DMS79 treated with DMSO at 0.1 percent for 48 hours (cell line): ENCODE data around the gene PTPN14.

Source experiments
- DNase-seq: peaks from one replicate; lab custom pipeline; 2025; lab: John Stamatoyannopoulos, UW

PTPN14 gene

GRCh38 chr1:214330715-214331114 is 220.7 kb downstream of the PTPN14 start:
- no peak for DNase-seq

- DNase-seq = no peak
Measured at GRCh38 chr1:214330222-214330621, 221.2 kb downstream of the PTPN14 start.

GRCh38 chr1:214329470-214330220 is 221.8 kb downstream of the PTPN14 start:
- no peak for DNase-seq

- peak; percentile 29 for DNase-seq
Measured at GRCh38 chr1:214328770-214329469, 222.5 kb downstream of the PTPN14 start.

- no peak for DNase-seq
Measured at GRCh38 chr1:214327514-214327913, 223.9 kb downstream of the PTPN14 start.

- no peak for DNase-seq
Measured at GRCh38 chr1:214326406-214326805, 225.0 kb downstream of the PTPN14 start.

- no peak for DNase-seq
Measured at GRCh38 chr1:214324896-214325800, 226.3 kb downstream of the PTPN14 start.

- no peak for DNase-seq
Measured at GRCh38 chr1:214321705-214322453, 229.5 kb downstream of the PTPN14 start.

- no peak for DNase-seq
Measured at GRCh38 chr1:214319938-214320337, 231.5 kb downstream of the PTPN14 start.

GRCh38 chr1:214318956-214319736 is 232.3 kb downstream of the PTPN14 start:
- no peak for DNase-seq

GRCh38 chr1:214318356-214318755 is 233.0 kb downstream of the PTPN14 start:
- no peak for DNase-seq

- no peak for DNase-seq
Measured at GRCh38 chr1:214317734-214318133, 233.7 kb downstream of the PTPN14 start.

GRCh38 chr1:214317300-214317699 is 234.1 kb downstream of the PTPN14 start:
- DNase-seq = no peak

GRCh38 chr1:214316593-214316992 is 234.8 kb downstream of the PTPN14 start:
- no peak for DNase-seq

- no peak for DNase-seq
Measured at GRCh38 chr1:214314178-214314843, 237.1 kb downstream of the PTPN14 start.

- DNase-seq = no peak
Measured at GRCh38 chr1:214312530-214313051, 238.8 kb downstream of the PTPN14 start.

GRCh38 chr1:214310777-214311690 is 240.4 kb downstream of the PTPN14 start:
- DNase-seq = no peak

GRCh38 chr1:214310010-214310409 is 241.4 kb downstream of the PTPN14 start:
- DNase-seq = no peak

GRCh38 chr1:214306269-214306668 is 245.1 kb downstream of the PTPN14 start:
- DNase-seq = no peak
